ENCODE measurements around the gene CUBN.

Gene CUBN

GRCh38 chr10:16952610-16953009, 177.0 kb downstream of the CUBN start:
- no peak for DNase-seq (ENCODE audit: low read depth, low spot score)

DNA sequence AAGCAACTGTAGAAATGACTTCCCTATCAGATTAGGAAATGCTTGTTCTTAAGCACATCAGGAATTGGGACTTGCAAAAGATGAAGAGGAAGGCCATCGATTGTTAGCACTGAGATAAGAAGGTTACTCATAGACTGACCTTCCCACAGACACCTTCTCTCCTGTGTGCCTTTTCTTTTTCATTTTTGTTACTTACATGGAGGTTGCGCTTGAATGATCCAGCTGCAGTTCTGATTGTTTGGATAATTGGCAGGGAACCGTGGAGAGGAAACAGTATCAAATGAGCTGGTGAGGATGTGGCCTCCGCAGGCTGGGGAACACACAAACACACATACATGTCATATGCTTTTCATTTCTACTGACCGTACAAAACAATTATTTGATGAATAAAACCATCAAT, 177.5 kb downstream of the CUBN start:
- no peak for DNase-seq (ENCODE audit: low read depth, low spot score)

DNA sequence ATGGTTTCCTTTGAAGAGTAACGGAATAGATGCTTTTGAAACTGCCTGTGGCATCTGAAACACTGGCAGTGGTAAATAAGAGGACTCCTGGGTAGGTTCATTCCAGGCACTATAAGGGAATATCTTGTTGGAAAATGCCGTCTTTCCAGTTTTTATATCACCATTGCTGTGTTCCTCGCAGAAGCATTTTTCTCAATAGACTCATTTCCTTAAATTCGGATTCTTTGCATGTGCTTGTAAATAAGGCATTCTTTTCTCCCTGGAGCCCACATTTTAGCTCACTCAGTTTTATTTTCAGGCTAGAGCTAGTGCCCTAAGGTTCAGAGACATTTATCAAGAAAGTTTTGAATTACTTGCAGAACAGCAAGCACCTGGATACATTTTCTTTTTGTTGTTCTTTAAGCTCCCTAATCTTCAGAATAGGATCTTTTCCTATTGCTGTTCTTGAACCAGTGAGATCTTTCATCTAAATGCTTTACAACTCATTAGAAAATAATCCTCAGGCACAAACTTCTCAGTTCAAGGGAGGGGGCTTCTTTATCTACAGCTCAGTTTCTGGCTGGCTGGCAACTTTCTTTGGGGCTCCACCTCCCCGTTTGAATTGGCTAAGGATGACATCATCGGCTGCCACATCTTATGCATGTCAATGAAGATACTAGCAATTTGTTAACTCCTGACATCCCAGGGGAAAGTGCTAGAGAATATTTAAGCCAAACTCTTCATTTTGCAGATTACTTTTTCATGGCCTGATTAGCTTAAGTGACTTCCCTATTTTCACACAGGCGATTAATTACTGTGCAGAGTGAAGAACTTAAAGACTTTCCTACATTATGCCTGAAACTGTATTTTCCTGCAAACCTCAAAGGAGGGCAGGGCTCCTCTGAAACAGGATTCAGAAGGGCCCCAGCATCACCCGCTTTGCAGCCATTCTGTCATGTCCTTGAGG, 178.7 kb downstream of the CUBN start:
- DNase-seq (ENCODE audit: low read depth, low spot score), result no peak

DNA sequence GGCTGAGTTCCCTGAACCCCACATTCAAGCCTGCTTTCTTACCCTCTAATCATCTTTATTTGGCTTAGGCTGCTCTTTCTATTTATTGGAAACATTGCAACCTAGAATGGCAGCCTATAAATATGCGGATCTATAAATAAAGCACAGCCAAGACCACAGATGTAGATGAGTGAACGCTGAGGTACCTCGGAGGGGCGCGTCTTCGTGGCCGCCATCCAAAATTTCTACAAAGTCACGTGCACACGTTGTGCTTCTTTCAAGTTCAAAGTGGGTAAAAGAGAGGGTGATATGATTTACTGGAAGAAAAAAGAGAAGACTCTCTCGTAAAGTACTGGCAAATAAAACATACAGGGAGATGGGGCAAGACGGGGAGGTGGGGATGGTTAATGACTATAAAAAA, 179.8 kb downstream of the CUBN start:
- DNase-seq (ENCODE audit: low read depth, low spot score), result no peak

GRCh38 chr10:16948361-16948760, 181.2 kb downstream of the CUBN start:
- no peak for DNase-seq (ENCODE audit: low read depth, low spot score)

DNA sequence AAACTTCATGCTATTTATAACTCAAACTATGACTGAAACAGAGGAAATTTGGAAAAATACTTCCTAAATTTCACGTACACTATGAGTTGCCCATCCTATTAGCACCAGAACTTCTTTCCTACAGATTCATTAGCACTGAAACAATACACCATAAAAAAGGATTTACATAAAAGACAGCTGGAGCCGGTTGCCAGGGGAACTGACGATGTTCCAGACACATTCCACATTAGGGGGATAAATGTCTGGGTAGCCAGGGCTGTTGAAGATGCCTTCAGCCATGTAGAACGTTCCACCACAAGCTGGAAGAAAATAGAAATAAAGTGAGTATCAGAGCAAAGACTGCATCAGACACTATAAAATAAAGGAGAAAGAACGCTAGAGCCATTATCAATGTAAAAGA, 182.5 kb downstream of the CUBN start:
- DNase-seq (ENCODE audit: low read depth, low spot score), result no peak

GRCh38 chr10:16945593-16945992, 184.0 kb downstream of the CUBN start:
- DNase-seq (ENCODE audit: low read depth, low spot score), result no peak

DNA sequence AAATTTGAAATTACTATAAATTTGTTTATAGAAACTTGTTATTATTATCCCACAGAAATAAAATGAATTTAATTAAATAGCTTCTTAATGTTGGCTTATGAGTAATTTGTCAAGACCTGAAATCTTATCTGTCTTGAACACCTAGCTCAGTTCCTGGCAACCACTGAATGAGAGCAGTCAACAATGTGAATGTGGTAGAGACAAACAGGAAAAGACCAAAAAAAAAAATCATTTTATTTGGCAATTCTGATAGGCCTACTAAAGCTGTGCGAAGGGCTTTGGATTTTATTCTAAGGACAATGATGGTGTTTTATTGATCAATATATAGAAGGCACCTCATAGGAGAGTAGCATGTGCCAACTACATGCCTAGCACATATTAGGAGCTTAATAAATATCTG, 184.6 kb downstream of the CUBN start:
- no peak for DNase-seq (ENCODE audit: low read depth, low spot score)

- DNase-seq (ENCODE audit: low read depth, low spot score), result no peak
Observed at GRCh38 chr10:16944402-16944801, 185.2 kb downstream of the CUBN start.

- no peak for DNase-seq (ENCODE audit: low read depth, low spot score)
Observed at GRCh38 chr10:16943295-16944285, 186.0 kb downstream of the CUBN start.

DNA sequence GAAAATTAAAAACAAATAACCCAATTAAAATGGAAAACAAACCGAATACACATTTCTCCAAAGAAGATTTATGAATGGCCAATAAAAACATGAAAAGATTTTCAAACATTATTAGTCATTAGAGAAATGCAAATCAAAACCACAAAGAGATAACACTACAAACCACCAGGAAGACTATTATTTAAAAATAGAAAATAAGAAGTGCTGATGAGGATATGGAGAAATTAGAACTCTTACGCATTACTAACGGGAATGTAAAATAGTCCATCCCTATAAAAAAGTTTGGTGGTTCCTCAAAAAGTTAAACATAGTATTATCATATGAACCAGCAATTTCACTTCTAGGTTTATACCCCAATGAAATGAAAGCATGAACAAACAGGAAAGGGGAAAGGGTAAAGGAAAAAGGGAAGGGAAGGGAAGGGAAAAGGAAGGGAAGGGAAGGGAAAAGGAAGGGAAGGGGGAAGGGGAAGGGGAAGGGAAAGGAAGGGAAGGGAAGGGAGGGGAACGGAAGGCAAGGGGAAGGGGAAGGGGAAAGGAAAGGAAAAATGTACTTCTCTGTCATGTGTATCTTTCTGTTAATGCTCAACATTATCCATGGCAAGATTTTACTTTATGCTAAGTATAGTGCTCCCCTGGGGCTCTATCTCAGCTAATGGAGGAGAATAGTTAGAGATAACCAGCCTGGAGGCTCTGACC, 187.1 kb downstream of the CUBN start:
- DNase-seq (ENCODE audit: low read depth, low spot score), result no peak

- DNase-seq (ENCODE audit: low read depth, low spot score), result no peak
Observed at GRCh38 chr10:16941870-16942269, 187.7 kb downstream of the CUBN start.

GRCh38 chr10:16941067-16941466, 188.5 kb downstream of the CUBN start:
- DNase-seq (ENCODE audit: low read depth, low spot score), result no peak

DNA sequence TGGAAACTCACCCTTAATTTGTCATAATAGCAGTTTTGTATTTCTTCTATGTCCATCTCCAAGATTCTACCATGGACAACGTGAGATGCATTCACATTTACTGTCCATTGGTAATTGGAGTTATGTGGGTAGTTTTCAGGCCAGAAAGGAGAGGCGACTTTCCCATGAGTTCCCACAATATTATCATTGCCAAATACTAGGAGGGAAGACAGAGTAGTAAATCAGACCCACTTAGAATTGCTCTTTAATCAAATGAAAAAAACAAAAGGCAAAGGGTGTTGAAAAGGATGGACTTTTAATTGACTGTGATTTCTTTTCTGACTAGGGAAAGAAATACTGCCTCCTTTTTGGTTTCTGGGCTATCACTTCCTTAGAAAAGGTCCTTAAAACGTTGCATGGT, 190.7 kb downstream of the CUBN start:
- DNase-seq (ENCODE audit: low read depth, low spot score), result no peak

DNA sequence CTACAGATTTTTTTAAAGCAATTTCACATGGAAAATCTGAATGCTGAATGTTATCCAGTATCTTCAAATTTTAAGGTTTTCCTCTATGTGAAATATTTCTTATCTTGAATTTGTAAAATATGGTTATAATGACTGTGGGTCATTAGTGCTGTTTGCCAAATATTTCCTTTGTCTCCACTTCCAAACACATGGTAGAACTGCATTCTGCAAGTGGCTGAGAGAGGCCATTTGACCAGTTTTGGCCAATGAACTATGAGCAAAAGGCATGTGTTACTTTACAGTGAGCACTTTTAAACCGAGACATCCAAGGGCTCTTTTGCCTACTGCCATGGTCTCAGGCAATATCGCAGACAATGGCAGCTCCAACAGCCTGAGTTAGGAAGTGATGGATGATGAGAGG, 195.2 kb downstream of the CUBN start:
- DNase-seq (ENCODE audit: low read depth, low spot score), result no peak

DNA sequence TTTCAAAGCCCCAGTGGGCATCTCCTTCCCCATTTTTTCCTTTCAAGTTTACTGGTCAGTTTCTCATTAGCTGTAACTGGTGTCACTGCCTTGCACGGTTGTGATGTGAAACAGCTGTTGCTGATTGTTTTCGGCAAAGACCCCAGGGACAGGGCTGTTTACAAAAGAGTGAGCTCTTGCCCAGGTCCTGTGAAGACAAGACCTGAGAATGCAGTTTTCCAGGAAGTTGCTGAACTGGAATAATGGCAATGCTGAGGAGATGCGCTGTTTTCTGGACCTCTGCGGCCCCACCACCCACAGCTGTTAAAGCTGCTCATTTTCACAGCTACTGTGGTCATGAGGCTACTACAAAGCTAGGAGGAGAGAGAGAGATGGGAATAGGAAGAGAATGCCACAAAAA, 195.8 kb downstream of the CUBN start:
- no peak for DNase-seq (ENCODE audit: low read depth, low spot score)

- no peak for DNase-seq (ENCODE audit: low read depth, low spot score)
Observed at GRCh38 chr10:16931930-16932329, 197.7 kb downstream of the CUBN start.

DNA sequence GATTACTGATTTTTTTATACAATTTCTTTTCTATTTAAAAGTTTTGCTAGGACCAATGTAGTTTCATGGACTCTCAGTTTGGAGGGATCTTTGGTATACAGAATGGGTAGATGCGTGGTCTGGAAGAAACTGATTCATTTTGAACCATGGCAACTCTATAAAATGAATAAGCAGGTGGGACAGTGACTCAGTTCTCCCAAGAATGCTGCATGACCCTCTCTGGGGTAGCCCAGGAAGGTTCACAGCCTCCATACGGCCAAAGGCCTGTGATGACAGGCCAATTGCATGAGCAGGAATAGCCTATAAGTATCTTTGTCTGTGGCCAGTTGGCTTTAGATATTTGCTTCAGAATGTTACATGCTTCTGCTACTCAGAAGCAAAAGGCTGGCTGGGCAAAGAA, 199.1 kb downstream of the CUBN start:
- no peak for DNase-seq (ENCODE audit: low read depth, low spot score)

DNA sequence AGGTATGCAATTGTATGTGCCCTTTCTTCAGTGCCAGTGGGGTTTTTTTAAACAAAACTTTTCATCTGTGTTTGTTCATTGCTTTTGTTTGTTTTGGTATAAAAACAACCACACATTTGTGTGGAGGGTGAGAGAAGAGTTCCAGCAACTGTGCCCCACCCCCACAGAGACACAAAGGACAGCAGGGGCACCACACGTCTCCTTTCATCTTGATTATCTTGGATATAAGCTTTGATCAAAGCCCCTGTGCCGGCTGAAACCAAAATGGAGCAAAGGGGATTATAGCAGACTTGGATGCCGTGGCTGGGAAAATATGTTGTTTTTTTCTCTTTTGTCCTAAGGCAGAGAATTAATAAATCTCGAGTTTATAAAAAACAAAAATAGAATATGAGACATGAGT, 200.5 kb downstream of the CUBN start:
- no peak for DNase-seq (ENCODE audit: low read depth, low spot score)

DNA sequence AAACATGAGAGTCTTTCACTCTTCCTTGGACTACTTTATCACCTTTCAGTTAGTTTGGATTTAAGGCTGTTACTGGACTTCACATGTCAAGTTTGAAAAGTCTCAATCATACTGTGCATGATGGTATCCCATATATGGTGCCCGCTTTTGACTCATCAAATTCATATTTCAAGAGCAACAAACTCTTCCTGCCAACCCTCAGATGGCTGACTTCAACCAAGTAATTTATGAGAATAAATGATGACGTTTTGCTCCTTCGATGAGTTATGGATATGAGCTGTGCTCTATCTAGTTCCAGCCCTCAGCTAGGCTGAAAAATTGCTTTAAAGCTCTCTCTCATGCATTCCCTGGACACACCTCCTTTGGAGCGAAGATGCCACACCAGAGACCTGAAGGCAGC, 202.1 kb downstream of the CUBN start:
- DNase-seq (ENCODE audit: low read depth, low spot score), result no peak

DNA sequence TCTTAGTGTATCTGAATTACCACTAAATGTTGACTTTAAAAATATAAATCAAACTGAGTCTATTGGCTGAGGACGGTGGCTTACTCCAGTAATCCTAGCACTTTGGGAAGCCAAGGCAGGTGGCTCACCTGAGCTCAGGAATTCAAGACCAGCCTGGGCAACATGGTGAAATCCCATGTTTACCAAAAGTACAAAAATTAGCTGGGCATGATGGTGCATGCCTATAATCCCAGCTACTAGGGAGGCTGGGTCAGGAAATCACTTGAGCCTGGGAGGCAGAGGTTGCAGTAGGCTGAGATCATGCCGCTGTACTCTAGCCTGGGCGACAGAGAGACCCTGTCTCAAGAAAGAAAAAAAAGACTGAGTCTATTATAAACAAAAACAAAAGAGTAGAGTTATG, 205.9 kb downstream of the CUBN start:
- DNase-seq (ENCODE audit: low read depth, low spot score), result no peak

DNA sequence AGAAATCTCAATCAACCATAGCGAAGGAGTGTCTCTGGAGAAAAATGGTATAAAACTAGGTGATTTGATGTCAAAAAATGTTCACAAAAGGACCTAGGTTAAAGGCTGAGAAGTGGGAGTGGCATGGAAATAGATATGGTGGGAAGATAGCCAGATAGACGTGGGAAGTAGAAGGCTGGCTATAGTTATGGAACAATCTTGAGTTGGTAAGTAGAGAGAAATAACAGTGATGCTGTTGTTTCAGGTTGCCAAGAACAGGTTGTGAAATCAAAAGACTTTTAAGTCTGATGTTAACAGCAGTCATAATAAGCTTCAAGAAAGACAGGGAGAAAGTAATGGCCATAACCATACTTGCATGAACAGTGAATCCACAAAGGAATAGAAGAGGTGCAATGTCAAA, 206.3 kb downstream of the CUBN start:
- no peak for DNase-seq (ENCODE audit: low read depth, low spot score)

All from activated CD4-positive, CD25-positive, alpha-beta regulatory T cell treated with anti-CD3 and anti-CD28 coated beads, Interleukin-2, amount 50 U/mL, for 16 hours (primary cell).